GM19452 (cell line): ENCODE data around the gene PCDHA7.
"Not testable (repeated sequence)": the region's sequence is repeated elsewhere in the genome, so short reads cannot be mapped to it uniquely, and the experiment has no call there.

Source experiments
- ATAC-seq: cut with Tn5 transposase; IDR thresholded peaks from one replicate; pipeline ENCODE4 v1.9.1; 2021; ENCODE audit not compliant: unreplicated experiment

Gene PCDHA7

DNA sequence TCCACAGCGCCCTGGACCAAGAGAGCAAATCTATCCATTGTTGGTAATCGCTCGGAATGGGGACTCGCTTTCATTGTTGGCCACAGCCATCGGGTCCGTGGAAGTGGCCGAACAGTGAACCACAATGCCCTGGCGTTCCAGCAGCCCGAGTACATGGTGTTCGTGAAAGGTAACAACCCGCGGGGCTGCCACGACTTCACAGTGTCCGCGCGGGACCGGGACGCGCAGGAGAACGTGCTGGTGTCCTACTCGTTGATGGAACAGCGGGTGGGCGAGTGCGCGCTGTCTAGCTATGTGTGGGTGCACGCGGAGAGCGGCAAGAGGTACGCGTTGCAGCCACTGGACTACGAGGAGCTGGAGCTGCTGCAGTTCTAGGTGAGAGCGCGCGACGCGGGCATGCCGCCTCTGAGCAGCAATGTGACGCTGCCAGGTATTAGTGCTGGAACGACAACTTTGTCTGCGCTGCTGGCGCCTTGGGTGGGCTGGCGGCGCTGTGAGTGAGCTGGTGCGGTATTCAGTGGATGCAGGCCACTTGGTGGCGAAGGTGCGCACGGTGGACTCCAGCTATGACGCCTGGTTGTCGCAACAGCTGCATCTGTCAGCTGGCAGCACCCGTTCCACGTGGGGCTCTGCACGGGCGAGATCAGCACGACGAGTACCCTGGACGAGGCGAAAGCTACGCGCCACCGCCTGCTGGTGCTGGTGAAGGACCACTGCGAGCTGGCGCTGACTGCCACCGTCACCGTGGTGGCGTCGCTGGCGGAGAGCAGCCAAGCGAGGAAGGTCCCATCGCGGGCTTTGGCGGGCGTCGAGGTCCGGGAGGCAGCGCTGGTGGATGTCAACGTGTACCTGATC is 28.6 kb downstream of the PCDHA7 start:
- ATAC-seq = no peak

DNA sequence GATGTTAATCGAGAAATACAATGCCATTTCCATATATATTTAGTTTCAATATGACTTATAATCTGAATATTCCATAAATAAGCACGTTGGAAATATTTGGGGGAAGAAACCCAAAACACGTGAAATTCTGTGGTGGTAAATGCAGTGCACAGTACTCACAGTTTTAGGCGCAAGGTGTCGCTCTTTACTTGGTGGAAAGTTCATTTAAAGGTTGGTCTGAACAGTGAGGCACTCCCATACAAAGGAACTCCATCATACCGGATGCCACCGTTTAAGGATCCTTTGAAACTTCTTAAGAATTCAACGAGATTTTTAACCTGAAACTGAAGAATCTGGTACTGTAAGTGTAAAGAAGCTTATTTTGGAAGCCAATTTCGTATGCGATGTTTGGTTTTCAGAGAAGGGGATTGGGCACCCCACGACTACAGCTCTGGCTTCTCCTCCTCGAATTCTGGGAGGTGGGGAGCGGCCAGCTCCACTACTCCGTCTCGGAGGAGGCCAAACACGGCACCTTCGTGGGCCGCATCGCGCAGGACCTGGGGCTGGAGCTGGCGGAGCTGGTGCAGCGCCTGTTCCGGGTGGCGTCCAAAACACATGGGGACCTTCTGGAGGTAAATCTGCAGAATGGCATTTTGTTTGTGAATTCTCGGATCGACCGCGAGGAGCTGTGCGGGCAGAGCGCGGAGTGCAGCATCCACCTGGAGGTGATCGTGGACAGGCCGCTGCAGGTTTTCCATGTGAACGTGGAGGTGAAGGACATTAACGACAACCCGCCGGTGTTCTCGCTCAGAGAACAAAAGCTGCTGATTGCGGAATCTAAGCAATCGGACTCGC is 34.9 kb downstream of the PCDHA7 start, which contains the start of gene PCDHA11:
TSS of gene PCDHA11 (plus strand) at position 237 of the 834 bp plus-strand sequence. CDS start at position 384, 147 bp downstream.
- ATAC-seq = no peak

DNA sequence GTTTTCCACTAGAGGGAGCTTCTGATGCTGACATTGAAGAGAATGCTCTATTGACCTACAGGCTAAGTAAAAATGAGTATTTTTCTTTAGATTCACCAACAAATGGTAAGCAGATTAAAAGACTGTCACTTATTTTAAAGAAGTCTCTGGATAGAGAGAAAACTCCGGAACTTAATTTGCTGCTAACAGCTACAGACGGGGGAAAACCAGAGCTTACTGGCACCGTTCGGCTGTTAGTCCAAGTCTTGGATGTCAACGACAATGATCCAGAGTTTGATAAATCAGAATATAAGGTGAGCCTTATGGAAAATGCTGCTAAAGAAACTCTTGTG is 35.5 kb downstream of the PCDHA7 start:
- no peak for ATAC-seq

DNA sequence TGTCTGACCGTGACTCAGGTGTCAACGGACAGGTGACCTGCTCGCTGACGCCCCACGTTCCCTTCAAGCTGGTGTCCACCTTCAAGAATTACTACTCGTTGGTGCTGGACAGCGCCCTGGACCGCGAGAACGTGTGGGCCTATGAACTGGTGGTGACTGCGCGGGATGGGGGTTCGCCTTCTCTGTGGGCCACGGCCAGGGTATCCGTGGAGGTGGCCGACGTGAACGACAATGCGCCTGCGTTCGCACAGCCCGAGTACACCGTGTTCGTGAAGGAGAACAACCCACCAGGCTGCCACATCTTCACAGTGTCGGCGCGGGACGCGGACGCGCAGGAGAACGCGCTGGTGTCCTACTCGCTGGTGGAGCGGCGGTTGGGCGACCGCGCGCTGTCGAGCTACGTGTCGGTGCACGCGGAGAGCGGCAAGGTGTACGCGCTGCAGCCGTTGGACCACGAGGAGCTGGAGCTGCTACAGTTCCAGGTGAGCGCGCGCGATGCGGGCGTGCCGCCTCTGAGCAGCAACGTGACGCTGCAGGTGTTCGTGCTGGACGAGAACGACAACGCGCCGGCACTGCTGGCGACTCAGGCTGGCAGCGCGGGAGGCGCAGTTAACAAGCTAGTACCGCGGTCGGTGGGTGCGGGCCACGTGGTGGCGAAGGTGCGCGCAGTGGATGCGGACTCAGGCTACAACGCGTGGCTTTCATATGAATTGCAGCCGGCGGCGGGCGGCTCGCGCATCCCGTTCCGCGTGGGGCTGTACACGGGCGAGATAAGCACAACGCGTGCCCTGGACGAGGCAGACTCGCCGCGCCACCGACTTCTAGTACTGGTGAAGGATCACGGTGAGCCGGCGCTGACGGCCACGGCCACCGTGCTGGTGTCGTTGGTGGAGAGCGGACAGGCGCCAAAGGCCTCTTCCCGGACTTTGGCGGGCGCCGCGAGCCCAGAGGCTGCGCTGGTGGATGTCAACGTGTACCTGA is 36.4 kb downstream of the PCDHA7 start:
- no peak for ATAC-seq

DNA sequence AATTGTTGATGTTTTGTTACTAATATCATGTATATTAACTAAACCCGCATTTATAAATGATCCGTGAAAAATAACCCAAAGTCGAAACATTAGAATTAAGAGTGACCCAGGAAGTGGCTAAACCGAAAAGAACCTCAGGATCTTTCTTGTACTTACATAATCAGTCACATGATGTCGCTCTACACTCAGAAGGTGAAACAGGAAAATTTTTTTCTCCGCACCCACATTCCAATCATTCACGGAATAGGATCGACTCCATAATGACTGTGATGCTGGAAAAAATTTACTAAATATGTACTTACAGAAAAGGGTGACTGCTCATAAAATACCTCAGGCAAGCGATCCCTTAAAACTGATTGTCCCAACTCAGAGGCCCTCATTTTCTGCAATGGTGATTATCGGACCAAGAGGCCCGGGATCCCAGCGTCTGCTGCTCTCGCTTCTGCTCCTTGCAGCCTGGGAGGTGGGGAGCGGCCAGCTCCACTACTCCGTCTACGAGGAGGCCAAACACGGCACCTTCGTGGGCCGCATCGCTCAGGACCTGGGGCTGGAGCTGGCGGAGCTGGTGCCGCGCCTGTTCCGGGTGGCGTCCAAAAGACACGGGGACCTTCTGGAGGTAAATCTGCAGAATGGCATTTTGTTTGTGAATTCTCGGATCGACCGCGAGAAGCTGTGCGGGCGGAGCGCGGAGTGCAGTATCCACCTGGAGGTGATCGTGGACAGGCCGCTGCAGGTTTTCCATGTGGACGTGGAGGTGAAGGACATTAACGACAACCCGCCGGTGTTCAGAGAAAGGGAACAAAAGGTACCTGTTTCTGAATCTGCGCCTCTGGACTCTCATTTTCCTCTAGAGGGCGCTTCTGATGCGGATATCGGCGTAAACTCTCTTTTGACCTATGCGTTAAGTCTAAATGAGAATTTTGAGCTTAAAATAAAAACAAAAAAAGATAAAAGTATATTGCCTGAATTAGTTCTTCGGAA is 41.3 kb downstream of the PCDHA7 start, which contains the start of gene PCDHA12:
TSS of gene PCDHA12 (plus strand) at position 224 of the 981 bp plus-strand sequence. CDS start at position 389, 165 bp downstream.
- no peak for ATAC-seq

DNA sequence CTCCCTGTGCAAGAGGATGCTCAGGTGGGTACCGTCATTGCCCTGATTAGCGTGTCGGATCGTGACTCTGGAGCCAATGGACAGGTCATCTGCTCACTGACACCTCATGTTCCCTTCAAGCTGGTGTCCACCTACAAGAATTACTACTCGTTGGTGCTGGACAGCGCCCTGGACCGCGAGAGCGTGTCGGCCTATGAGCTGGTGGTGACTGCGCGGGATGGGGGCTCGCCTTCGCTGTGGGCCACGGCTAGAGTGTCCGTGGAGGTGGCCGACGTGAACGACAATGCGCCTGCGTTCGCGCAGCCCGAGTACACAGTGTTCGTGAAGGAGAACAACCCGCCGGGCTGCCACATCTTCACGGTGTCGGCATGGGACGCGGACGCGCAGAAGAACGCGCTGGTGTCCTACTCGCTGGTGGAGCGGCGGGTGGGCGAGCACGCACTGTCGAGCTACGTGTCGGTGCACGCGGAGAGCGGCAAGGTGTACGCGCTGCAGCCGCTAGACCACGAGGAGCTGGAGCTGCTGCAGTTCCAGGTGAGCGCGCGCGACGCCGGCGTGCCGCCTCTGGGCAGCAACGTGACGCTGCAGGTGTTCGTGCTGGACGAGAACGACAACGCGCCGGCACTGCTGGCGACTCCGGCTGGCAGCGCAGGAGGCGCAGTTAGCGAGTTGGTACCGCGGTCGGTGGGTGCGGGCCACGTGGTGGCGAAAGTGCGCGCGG is 42.6 kb downstream of the PCDHA7 start:
- ATAC-seq = not testable (repeated sequence)

DNA sequence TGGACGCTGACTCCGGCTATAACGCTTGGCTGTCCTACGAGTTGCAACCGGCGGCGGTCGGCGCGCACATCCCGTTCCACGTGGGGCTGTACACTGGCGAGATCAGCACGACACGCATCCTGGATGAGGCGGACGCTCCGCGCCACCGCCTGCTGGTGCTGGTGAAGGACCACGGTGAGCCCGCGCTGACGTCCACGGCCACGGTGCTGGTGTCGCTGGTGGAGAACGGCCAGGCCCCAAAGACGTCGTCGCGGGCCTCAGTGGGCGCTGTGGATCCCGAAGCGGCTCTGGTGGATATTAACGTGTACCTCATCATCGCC is 43.2 kb downstream of the PCDHA7 start:
- ATAC-seq = no peak

DNA sequence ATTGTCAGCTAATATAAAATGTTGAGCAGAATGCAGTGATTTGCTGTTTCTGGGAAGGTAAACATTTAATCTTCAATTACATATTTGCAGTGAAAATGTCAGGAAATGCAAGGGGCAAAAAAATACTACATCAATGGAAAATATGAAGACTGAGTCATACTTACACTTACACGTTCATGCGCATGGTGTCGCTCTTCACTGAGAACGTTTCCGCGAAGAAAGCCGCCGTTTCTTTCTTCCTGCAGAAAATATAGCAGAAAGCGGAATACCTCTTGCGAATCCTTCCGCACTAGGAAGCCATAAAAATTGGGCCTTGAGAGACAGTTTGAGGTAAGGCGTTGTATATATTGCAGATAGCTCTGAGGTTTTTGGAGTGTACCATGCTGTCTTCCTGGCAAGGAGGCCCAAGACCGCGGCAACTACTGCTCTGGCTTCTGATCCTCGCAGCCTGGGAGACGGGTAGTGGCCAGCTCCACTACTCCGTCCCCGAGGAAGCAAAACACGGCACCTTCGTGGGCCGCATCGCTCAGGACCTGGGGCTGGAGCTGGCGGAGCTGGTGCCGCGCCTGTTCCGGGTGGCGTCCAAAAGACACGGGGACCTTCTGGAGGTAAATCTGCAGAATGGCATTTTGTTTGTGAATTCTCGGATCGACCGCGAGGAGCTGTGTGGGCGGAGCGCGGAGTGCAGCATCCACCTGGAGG is 48.0 kb downstream of the PCDHA7 start, which contains the start of gene PCDHA13:
TSS of gene PCDHA13 (plus strand) at position 236 of the 702 bp plus-strand sequence. CDS start at position 381, 145 bp downstream.
- no peak for ATAC-seq

DNA sequence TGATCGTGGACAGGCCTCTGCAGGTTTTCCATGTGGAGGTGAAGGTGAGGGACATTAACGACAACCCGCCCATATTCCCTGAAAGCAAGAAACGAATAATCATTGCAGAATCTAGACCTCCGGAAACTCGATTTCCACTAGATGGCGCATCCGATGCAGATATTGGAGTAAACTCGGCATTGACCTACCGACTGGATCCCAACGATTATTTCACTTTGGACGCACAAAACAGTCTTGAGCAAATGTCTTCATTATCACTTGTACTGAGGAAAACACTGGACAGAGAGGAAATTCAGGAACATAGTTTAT is 48.5 kb downstream of the PCDHA7 start:
- ATAC-seq = no peak

DNA sequence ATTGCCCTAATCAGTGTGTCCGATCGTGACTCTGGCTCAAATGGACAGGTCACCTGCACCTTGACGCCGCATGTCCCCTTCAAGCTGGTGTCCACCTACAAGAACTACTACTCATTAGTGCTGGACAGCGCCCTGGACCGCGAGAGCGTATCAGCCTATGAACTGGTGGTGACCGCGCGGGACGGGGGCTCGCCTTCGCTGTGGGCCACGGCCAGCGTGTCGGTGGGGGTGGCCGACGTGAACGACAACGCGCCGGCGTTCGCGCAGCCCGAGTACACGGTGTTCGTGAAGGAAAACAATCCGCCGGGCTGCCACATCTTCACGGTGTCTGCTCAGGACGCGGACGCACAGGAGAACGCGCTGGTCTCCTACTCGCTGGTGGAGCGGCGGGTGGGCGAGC is 49.3 kb downstream of the PCDHA7 start:
- no peak for ATAC-seq

DNA sequence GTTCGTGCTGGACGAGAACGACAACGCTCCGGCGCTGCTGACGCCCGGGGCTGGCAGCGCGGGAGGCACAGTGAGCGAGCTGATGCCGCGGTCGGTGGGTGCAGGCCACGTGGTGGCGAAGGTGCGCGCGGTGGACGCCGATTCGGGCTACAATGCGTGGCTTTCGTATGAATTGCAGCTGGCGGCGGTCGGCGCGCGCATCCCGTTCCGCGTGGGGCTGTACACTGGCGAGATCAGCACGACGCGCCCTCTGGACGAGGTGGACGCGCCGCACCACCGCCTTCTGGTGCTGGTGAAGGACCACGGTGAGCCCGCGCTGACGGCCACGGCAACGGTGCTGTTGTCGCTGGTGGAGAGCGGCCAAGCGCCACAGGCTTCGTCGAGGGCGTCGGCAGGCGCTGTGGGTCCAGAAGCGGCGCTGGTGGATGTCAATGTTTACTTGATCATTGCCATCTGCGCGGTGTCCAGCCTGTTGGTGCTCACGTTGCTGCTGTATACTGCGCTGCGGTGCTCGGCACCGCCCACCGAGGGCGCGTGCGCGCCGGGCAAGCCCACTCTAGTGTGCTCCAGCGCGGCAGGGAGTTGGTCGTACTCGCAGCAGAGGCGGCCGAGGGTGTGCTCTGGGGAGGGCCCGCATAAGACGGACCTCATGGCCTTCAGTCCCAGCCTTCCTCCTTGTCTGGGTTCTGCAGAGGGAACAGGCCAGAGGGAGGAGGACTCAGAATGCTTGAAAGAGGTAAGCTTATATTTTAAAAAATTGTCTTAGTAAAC is 50.0 kb downstream of the PCDHA7 start:
- ATAC-seq = no peak
